Omental fat pad (tissue), 4 donors: Measurements from ENCODE around the gene FAM193A. TPM values are rescaled to one million over a fixed set of nuclear protein-coding genes. Genes with fewer than 3 reads are reported as not detected.
"Not testable (repeated sequence)": the region's sequence is repeated elsewhere in the genome, so short reads cannot be mapped to it uniquely, and the experiment has no call there.

ENCODE experiments used
- ATAC-seq: fragments of 150-250 bp; one replicate; pipeline ENCODE4 v1.9.1; 2016; ENCODE audit warnings: mild to moderate bottlenecking, moderate library complexity; ENCODE audit not compliant: low FRiP score
- DNase-seq: peaks from one replicate; pipeline ENCODE4 v3.0.0-alpha.2; 2019; ENCODE audit warnings: low spot score
- total RNA-seq, 4 donors: library from RNA; depleted of rRNA; stranded (reverse); fragments of >200 nt; gene quantifications; one replicate each; pipeline ENCODE4 v1.1.0, GENCODE V29; 2016
- TF ChIP-seq, protein P1 (sequence below), 3 donors: fragments of 450-650 bp; IDR thresholded peaks; one replicate each; pipeline ENCODE4 v1.5.1; 2016 to 2017; ENCODE audit warnings: antibody characterized with exemption in 3 of 3, mild to moderate bottlenecking in 3 of 3, moderate library complexity in 2 of 3

The FAM193A gene
- total RNA-seq, 4 donors from 2014 or later = 16.7 to 30.1 (median 24.9) TPM

DNA sequence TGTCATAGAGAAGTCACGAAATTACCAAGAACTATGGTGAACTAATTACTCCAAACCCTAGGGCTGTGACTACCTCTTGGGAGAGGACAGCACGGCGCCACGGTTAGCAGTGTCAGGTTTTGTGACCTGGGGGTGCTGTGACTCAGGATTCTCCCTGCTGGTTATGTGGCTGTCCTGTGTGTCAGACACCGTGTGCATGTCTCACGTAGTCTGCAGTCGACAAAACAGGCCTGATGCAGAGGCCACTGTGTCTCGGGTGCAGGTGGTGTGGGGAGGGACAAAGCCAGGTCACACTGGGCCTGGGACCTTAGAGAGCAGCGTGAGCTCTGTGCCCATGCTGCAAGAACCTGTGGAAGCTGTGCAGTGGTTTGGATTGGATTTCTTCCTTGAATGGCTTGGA, 185.6 kb downstream of the FAM193A start:
- no peak for ATAC-seq
- no peak for DNase-seq
- TF ChIP-seq, protein P1, sequence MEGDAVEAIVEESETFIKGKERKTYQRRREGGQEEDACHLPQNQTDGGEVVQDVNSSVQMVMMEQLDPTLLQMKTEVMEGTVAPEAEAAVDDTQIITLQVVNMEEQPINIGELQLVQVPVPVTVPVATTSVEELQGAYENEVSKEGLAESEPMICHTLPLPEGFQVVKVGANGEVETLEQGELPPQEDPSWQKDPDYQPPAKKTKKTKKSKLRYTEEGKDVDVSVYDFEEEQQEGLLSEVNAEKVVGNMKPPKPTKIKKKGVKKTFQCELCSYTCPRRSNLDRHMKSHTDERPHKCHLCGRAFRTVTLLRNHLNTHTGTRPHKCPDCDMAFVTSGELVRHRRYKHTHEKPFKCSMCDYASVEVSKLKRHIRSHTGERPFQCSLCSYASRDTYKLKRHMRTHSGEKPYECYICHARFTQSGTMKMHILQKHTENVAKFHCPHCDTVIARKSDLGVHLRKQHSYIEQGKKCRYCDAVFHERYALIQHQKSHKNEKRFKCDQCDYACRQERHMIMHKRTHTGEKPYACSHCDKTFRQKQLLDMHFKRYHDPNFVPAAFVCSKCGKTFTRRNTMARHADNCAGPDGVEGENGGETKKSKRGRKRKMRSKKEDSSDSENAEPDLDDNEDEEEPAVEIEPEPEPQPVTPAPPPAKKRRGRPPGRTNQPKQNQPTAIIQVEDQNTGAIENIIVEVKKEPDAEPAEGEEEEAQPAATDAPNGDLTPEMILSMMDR (IDR thresholded peaks at IDR 0.05) = no peak

DNA sequence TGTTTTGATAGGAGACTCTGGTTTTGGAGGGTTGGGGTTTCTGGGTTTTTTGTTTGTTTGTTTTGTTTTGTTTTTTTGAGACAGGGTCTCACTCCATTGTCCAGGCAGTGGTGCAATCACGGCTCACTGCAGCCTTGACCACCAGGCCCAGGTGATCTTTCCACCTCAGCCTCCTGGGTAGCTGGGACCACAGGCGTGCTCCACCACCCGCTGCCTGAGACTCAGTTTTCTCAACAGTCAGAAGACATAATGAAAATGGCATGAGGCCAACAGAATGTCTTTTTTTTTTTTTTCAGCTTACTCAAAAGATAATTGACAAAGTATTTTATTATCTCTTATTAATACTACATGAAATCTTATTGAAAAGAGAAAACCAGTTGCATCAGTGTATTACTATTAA, 187.3 kb downstream of the FAM193A start:
- DNase-seq (no peak), ATAC-seq (no peak)
- TF ChIP-seq, protein P1 (IDR thresholded peaks at IDR 0.05) = no peak

DNA sequence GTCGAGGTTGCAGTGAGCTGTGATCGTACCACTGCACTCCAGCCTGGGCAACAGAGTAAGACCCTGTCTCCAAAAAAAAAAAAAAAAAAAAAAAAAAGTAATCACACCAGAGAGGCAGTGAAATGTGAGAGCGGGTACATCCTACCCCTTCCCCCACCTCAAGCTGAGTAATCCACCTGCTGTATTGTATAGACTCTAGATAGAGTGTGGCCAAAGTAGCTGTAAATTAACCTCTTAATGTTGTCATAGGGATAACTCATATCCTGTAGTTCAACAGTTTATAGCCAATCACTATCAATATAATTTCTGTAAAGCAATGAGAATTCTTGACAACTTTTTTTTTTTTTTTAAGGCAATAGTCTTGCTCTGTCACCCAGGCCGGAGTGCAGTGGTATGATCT, 188.9 kb downstream of the FAM193A start:
- TF ChIP-seq, protein P1 (IDR thresholded peaks at IDR 0.05) = no peak
- ATAC-seq = no peak
- DNase-seq = no peak

DNA sequence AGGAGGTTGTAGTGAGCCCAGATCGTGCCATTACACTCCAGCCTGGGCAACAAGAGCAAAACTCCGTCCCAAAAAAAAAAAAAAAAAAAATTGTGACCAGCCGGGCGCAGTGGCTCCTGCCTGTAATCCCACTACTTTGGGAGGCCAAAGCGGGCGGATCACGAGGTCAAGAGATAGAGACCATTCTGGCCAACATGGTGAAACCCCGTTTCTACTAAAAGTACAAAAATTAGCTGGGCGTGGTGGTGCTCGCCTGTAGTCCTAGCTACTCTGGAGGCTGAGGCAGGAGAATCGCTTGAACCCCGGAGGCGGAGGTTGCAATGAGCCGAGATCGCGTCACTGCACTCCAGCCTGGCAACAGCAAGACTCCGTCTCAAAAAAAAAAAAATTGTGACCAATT, 190.4 kb downstream of the FAM193A start:
- not testable (repeated sequence) for DNase-seq

DNA sequence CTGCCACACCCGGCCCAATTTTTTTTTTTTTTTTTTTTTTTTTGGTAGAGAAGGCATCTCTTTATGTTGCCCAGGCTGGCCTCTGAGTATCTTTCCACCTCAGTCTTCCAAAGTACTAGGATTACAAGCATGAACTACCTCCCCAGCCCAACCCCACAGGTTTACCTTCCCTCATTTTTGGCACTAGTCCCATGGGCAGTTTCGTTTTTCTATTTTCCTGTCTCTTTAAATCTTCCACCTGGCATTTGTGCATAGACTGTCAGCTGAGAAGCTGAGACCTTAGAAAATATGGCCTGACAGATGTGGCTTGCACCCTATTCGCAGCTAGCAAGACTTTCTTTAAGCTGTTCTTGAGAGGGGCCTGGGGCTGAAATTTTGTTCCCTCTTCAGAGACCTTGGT, 191.8 kb downstream of the FAM193A start:
- DNase-seq (no peak), ATAC-seq (no peak)
- TF ChIP-seq, protein P1 (IDR thresholded peaks at IDR 0.05) = no peak

More for the DNA sequence above, 190.4 kb downstream of the FAM193A start:
- ATAC-seq = not testable (repeated sequence)

DNA sequence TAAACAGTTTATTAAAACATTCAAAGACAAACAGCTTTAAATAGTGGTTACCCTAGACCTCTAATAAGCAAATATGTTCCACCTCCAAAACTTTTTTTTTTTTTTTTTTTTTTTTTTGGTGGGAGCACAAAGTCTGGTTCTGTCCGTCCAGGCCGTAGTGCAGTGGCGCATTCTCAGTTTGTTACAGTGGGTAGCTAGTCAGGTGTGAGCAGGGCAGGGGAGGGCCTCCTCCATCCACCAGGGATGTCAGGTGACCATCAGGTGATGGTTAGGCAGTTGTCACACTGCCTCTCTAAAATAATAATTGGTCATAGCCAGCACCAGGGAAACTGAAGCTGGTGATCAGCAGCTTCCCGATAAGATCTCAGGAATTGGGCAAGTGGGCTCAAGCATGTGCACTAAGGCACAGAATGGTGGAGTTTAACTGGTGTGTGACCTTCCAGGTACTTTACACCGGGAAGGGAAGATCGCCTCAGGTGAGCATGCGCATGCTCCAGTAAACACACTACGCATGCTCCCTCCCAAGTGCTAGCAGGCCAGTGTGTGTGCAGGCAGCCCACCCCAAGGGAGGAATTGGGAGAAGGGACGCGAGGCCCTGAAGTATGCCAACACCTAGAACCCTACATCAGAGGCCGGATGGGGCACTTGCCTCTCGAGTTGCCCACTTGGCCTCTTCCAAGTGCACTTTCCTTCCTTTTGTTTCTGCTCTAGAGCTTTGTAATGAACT, 192.5 kb downstream of the FAM193A start:
- ATAC-seq (peak; percentile 26), DNase-seq (no peak)
- TF ChIP-seq, protein P1 (IDR thresholded peaks at IDR 0.05) = no peak

DNA sequence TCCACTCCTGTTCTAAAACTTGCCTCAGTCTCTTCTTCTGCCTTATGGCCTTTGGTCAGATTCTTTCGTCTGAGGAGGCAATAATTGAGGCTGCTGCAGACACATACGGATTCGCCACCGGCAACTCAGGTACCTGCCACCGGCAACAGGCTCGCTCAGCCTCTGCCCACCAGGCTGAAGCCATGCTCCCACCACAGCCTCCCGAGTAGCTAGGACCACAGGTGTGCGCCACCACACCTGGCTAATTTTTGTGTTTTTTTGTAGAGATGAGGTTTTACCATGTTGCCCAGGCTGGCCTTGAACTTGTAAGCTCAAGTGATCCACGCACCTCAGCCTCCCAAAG, 193.1 kb downstream of the FAM193A start:
- DNase-seq = no peak
- ATAC-seq = no peak
- TF ChIP-seq, protein P1 (IDR thresholded peaks at IDR 0.05) = no peak
